Tibial artery (tissue), 4 donors: Measurements from ENCODE around the gene PTPRU.

Experiments used
- DNase-seq, 2 donors: peaks; one replicate each; pipeline ENCODE4 v3.0.0-alpha.2; 2019
- H3K27ac ChIP-seq, 2 donors: fragments of 200-600 bp; sonication (generic) in 1 of 2; 1 replicate in 1 of 2; 2 replicates in 1 of 2; pipeline ENCODE4 v1.5.1; 2018 to 2019; ENCODE audit warnings: mild to moderate bottlenecking in 1 of 2
- H3K27me3 ChIP-seq, 2 donors: fragments of 200-600 bp; sonication (generic) in 1 of 2; one replicate each; pipeline versions ENCODE4 v1.5.1 to v1.6.0; 2016 to 2019
- H3K36me3 ChIP-seq, 3 donors: fragments of 200-600 bp; sonication (generic) in 2 of 3; one replicate each; pipeline ENCODE4 v1.5.1; 2016 to 2019; ENCODE audit warnings: mild to moderate bottlenecking in 2 of 3
- H3K4me1 ChIP-seq, 4 donors: fragments of 200-600 bp; sonication (generic) in 2 of 4; 1 replicate in 3 of 4; 2 replicates in 1 of 4; pipeline ENCODE4 v1.5.1; 2016 to 2019
- H3K4me3 ChIP-seq, 2 donors: fragments of 200-600 bp; sonication (generic) in 1 of 2; 1 replicate in 1 of 2; 2 replicates in 1 of 2; pipeline ENCODE4 v1.5.1; 2018 to 2019; ENCODE audit warnings: mild to moderate bottlenecking in 2 of 2
- H3K9me3 ChIP-seq, 3 donors: fragments of 200-600 bp; sonication (generic) in 1 of 3; one replicate each; pipeline ENCODE4 v1.5.1; 2016 to 2019
- CTCF ChIP-seq, 2 experiments: fragments of 200-600 bp in 1 of 2; fragments of 450-650 bp in 1 of 2; IDR thresholded peaks; one replicate each; pipeline ENCODE4 v1.5.1; 2017 to 2019; ENCODE audit warnings: antibody characterized with exemption in 2 of 2, mild to moderate bottlenecking in 1 of 2, moderate library complexity in 1 of 2
- intact Hi-C: fragments of 100-400 bp; cut with DNase I; formaldehyde crosslinking; loops from one replicate; pipeline ENCODE4 v1.15.0; 2023; ENCODE audit warnings: low total_unique reads

PTPRU gene

DNA sequence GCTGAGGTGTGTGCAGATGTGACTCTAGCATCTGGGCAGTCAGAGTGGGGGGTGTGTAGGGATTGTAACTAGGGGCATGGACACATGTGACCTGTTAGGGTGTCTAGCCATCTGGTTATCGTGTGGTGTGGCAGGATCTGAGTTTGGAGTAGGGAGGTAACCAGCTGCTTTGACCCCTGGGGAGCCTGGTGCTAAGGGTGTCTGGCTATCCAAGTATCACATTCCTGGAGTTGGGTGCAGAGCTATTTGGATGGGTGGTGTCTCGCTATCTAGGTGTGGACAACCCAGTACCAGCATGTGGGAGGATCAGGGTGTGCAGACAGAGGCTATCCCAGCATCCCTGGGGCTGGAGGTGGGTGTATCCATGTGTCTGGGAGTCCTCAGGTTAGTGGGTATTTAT, 4.7 kb downstream of the PTPRU start:
- Histone ChIP-seq H3K4me1 (peaks cover 0 to 21% (median 13%) of the 10 kb centered on the region in 4 donors), H3K36me3 (no peaks in the 10 kb centered on the region), H3K27me3 (no peaks in the 10 kb centered on the region), H3K27ac (no peak overlapping the region), H3K9me3 (no peaks in the 10 kb centered on the region), H3K4me3 (no peak overlapping the region)
- intact Hi-C loops = no loop called here
- no peak for DNase-seq
- TF ChIP-seq CTCF (IDR thresholded peaks at IDR 0.05) = no peak

- no peaks in the 10 kb centered on the region for H3K36me3 ChIP-seq
- no peak overlapping the region for H3K4me3 ChIP-seq
- H3K27ac ChIP-seq = no peak overlapping the region
- DNase-seq = no peak
- no peaks in the 10 kb centered on the region for H3K27me3 ChIP-seq
- intact Hi-C loops = no loop called here
- TF ChIP-seq CTCF (IDR thresholded peaks at IDR 0.05) = no peak
- H3K9me3 ChIP-seq = no peaks in the 10 kb centered on the region
- H3K4me1 ChIP-seq = peaks cover 0 to 6% (median 5%) of the 10 kb centered on the region in 4 donors
Observed at GRCh38 chr1:29243023-29243870, 6.9 kb downstream of the PTPRU start.

- intact Hi-C loops = no loop called here
- no peak for TF ChIP-seq CTCF (IDR thresholded peaks at IDR 0.05)
- H3K9me3 ChIP-seq = no peaks in the 10 kb centered on the region
- no peak overlapping the region for H3K4me3 ChIP-seq
- no peak overlapping the region for H3K27ac ChIP-seq
- no peaks in the 10 kb centered on the region for H3K27me3 ChIP-seq
- peaks cover 0 to under 1% (median 0%) of the 10 kb centered on the region in 4 donors for H3K4me1 ChIP-seq
- H3K36me3 ChIP-seq = no peaks in the 10 kb centered on the region
- DNase-seq = no peak
Observed at GRCh38 chr1:29243871-29244200, 7.5 kb downstream of the PTPRU start.

GRCh38 chr1:29245261-29245660, 8.9 kb downstream of the PTPRU start:
- peak in 1 of 2 donors; percentile 34 for DNase-seq
- H3K9me3 ChIP-seq = no peaks in the 10 kb centered on the region
- H3K4me3 ChIP-seq = no peak overlapping the region
- H3K27me3 ChIP-seq = no peaks in the 10 kb centered on the region
- H3K27ac ChIP-seq = no peak overlapping the region
- intact Hi-C loops = loop anchor here (5.0 kb wide), 1 partner anchor 1132 kb away; no protein-coding TSS in a partner anchor
- no peaks in the 10 kb centered on the region for H3K36me3 ChIP-seq
- no peaks in the 10 kb centered on the region for H3K4me1 ChIP-seq
- TF ChIP-seq CTCF (IDR thresholded peaks at IDR 0.05) = no peak

GRCh38 chr1:29245876-29246275, 9.6 kb downstream of the PTPRU start:
- intact Hi-C loops = loop anchor here (5.0 kb wide), 1 partner anchor 1131 kb away; no protein-coding TSS in a partner anchor
- H3K4me1 ChIP-seq = peaks cover 0 to 2% (median 0%) of the 10 kb centered on the region in 4 donors

More at GRCh38 chr1:29245876-29246275, 9.6 kb downstream of the PTPRU start:
- Histone ChIP-seq H3K36me3 (no peaks in the 10 kb centered on the region), H3K27me3 (no peaks in the 10 kb centered on the region), H3K4me3 (no peak overlapping the region), H3K9me3 (no peaks in the 10 kb centered on the region), H3K27ac (no peak overlapping the region)
- peak in 1 of 2 donors; percentile 48 for DNase-seq
- no peak for TF ChIP-seq CTCF (IDR thresholded peaks at IDR 0.05)
